D721Med (cell line): Measurements from ENCODE around the gene XYLT1.

Experiments used
- DNase-seq: peaks from one replicate; pipeline ENCODE4 v3.0.0; 2011; ENCODE audit warnings: low spot score; ENCODE audit not compliant: insufficient read length
- FAIRE-seq: peaks from 2 replicates; lab custom pipeline; 2011; peaks lifted over from hg19 to GRCh38; lab: Jason Lieb, UNC
- CTCF ChIP-seq: IDR thresholded peaks from 2 replicates; pipeline ENCODE4 v1.5.1; 2012; ENCODE audit warnings: mild to moderate bottlenecking, control low read depth; ENCODE audit not compliant: insufficient read depth; ENCODE audit errors: missing control alignments

Gene XYLT1

GRCh38 chr16:17334096-17334495 lies 136.7 kb downstream of the XYLT1 start:
- no peak for DNase-seq
- no peak for FAIRE-seq
- TF ChIP-seq CTCF: no peak

DNA sequence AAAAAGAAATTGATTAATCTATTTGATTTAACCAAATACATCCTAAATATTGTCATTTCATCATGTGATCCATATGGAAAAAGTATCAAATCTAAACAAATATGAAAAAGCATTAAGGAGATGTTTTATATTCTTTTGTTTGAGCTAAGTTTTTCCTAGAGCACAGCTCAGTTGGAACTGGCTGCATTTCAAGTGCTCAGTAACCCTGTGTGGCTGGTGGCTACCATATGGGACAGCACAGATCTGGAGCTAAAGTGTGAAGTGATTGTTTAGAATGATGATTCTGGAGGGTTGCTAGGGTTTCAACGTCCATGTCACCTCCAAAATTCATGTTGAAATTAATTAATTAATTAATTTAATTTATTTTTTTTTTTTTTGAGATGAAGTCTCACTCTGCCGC lies 137.5 kb downstream of the XYLT1 start:
- no peak for TF ChIP-seq CTCF

DNA sequence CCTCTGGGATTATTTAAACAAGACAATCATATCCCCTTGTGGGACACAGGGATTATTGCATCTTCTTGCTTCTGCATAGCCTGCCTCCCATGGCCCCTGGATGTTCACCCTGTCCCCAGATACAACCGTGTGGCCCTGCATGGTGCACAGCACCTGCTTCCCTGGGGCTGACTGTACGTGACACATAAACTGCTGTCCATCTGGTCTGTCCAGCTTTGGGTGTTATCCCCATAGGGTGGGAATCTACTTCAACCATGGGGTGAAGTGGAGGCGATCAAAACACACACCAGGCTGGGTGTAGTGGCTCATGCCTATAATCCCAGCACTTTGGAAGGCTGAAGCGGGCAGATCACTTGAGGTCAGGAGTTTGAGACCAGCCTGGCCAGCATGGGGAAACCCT lies 138.8 kb downstream of the XYLT1 start:
- DNase-seq (no peak), FAIRE-seq (no peak)
- TF ChIP-seq CTCF: peak; percentile 19

More for the DNA sequence above, 137.5 kb downstream of the XYLT1 start:
- no peak for FAIRE-seq
- no peak for DNase-seq

DNA sequence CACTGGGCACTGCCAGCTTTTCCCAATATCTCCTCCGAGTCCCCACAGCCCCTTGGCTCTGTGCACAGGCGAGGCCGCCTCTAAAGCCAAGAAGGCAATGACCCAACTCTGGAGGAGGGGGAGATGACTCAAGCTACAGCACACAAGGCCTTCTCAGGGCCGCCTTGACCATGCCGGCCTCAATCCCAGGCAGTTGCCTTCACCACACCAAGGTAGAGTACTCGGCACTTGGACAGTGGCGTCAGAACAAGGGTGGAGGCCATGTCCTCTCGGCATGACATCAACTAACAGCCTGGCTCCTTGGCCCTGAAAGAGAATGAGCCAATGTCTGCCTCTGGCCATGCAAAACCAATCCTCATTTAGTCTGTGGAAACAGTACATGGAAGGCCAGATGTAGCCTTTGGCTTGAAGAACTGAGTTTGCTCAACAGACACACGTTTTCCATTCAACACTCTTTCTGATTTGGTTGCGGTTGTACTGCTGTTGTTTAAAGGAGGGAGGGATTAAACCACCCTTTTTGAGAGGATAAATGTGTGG lies 139.6 kb downstream of the XYLT1 start:
- DNase-seq (no peak), FAIRE-seq (no peak)
- TF ChIP-seq CTCF: no peak

GRCh38 chr16:17330044-17330443 lies 140.7 kb downstream of the XYLT1 start:
- FAIRE-seq (no peak), DNase-seq (no peak)
- no peak for TF ChIP-seq CTCF

- FAIRE-seq (no peak), DNase-seq (no peak)
- no peak for TF ChIP-seq CTCF
Observed at GRCh38 chr16:17329391-17329790, 141.4 kb downstream of the XYLT1 start.

GRCh38 chr16:17328932-17329331 lies 141.8 kb downstream of the XYLT1 start:
- no peak for TF ChIP-seq CTCF
- no peak for FAIRE-seq
- DNase-seq: no peak
